Stimulated activated CD4-positive, alpha-beta T cell treated with anti-CD3 and anti-CD28 coated beads, TNF-alpha, amount 100 ng/mL, for 4 hours (primary cell): ENCODE data around the gene HGFAC.

Experiments used
- DNase-seq, 3 experiments: peaks; one replicate each; pipeline ENCODE4 v3.0.0-alpha.2; 2020; ENCODE audit warnings: low read depth in 3 of 3

The HGFAC gene

GRCh38 chr4:3486541-3487540, 45.1 kb downstream of the HGFAC start:
- no peak for DNase-seq

GRCh38 chr4:3487861-3488260, 46.1 kb downstream of the HGFAC start:
- DNase-seq, result no peak

GRCh38 chr4:3488820-3489219, 47.1 kb downstream of the HGFAC start:
- DNase-seq, result no peak

GRCh38 chr4:3489451-3489962, 47.7 kb downstream of the HGFAC start:
- DNase-seq, result no peak

GRCh38 chr4:3491681-3492405, 50.1 kb downstream of the HGFAC start:
- no peak for DNase-seq

- DNase-seq, result no peak
These were observed 51.3 kb downstream of the HGFAC start for GRCh38 chr4:3492741-3493719.

- DNase-seq, result no peak
These were observed 52.1 kb downstream of the HGFAC start for GRCh38 chr4:3493720-3494461.

GRCh38 chr4:3494462-3494871, 52.7 kb downstream of the HGFAC start:
- DNase-seq, result no peak

GRCh38 chr4:3495204-3495975, 53.6 kb downstream of the HGFAC start:
- no peak for DNase-seq

GRCh38 chr4:3496021-3496420, 54.3 kb downstream of the HGFAC start:
- DNase-seq, result no peak

GRCh38 chr4:3497095-3497494, 55.3 kb downstream of the HGFAC start:
- no peak for DNase-seq

GRCh38 chr4:3497523-3498389, 56.0 kb downstream of the HGFAC start:
- no peak for DNase-seq

GRCh38 chr4:3498407-3498806, 56.6 kb downstream of the HGFAC start:
- DNase-seq, result no peak
